ENCODE measurements around the gene DDX10. TPM values are rescaled to one million over a fixed set of nuclear protein-coding genes. Genes with fewer than 3 reads are reported as not detected.

The DDX10 gene
- total and polyA plus RNA-seq, 4 donors, result 8.0 to 11.8 (median 9.0) TPM

GRCh38 chr11:108931168-108931567 lies 266.3 kb downstream of the DDX10 start:
- Histone ChIP-seq H3K9ac (ENCODE audit: low read depth in 1 of 2, low read length in 2 of 2) (no peak overlapping the region), H3K4me1 (ENCODE audit: control insufficient read depth in 4 of 4, insufficient read depth in 4 of 4, low read length in 3 of 4) (no peaks in the 10 kb centered on the region), H3K27me3 (ENCODE audit: control insufficient read depth in 4 of 4, insufficient read depth in 4 of 4, low read length in 3 of 4) (no peaks in the 10 kb centered on the region), H3K9me3 (ENCODE audit: control insufficient read depth in 4 of 4, low read length in 3 of 4) (no peaks in the 10 kb centered on the region), H3K4me3 (ENCODE audit: low read depth in 1 of 3, low read length in 3 of 3) (no peak overlapping the region), H3K27ac (ENCODE audit: low read depth in 1 of 2, low read length in 2 of 2) (no peak overlapping the region), H3K36me3 (ENCODE audit: control insufficient read depth in 4 of 4, insufficient read depth in 3 of 4, low read depth in 1 of 4, low read length in 3 of 4) (peaks cover 0 to 2% (median 0%) of the 10 kb centered on the region in 4 donors)
- TF ChIP-seq GABPA (IDR thresholded peaks at IDR 0.05 in 1 of 2, conservative IDR thresholded peaks at IDR 0.05 in 1 of 2) (no peak), JUND (IDR thresholded peaks at IDR 0.05) (no peak), FOXA1 (IDR thresholded peaks at IDR 0.05) (no peak), YY1 (IDR thresholded peaks at IDR 0.05) (no peak), MAX (IDR thresholded peaks at IDR 0.05) (no peak), FOXA2 (IDR thresholded peaks at IDR 0.05) (no peak), RXRA (IDR thresholded peaks at IDR 0.05) (no peak), HNF4G (IDR thresholded peaks at IDR 0.05) (no peak), REST (IDR thresholded peaks at IDR 0.05) (no peak), RAD21 (IDR thresholded peaks at IDR 0.05) (no peak), EGR1 (IDR thresholded peaks at IDR 0.05; ENCODE audit: low read depth in 2 of 2) (no peak), HNF4A (conservative IDR thresholded peaks at IDR 0.05) (no peak), ZBTB33 (IDR thresholded peaks at IDR 0.05) (no peak), TAF1 (conservative IDR thresholded peaks at IDR 0.05) (no peak), SP1 (IDR thresholded peaks at IDR 0.05) (no peak)
- WGBS, result 88% methylated on average over 2 of the region's 2 CpGs
- no peak for DNase-seq (ENCODE audit: low spot score)

- no peak for DNase-seq (ENCODE audit: low spot score)
- Histone ChIP-seq H3K27ac (ENCODE audit: low read depth in 1 of 2, low read length in 2 of 2) (no peak overlapping the region), H3K4me1 (ENCODE audit: control insufficient read depth in 4 of 4, insufficient read depth in 4 of 4, low read length in 3 of 4) (no peaks in the 10 kb centered on the region), H3K9me3 (ENCODE audit: control insufficient read depth in 4 of 4, low read length in 3 of 4) (no peaks in the 10 kb centered on the region), H3K4me3 (ENCODE audit: low read depth in 1 of 3, low read length in 3 of 3) (no peak overlapping the region), H3K36me3 (ENCODE audit: control insufficient read depth in 4 of 4, insufficient read depth in 3 of 4, low read depth in 1 of 4, low read length in 3 of 4) (no peaks in the 10 kb centered on the region), H3K9ac (ENCODE audit: low read depth in 1 of 2, low read length in 2 of 2) (no peak overlapping the region), H3K27me3 (ENCODE audit: control insufficient read depth in 4 of 4, insufficient read depth in 4 of 4, low read length in 3 of 4) (no peaks in the 10 kb centered on the region)
- TF ChIP-seq CTCF (IDR thresholded peaks at IDR 0.05; ENCODE audit: low read depth, low read length, missing input control) (no peak), ATF3 (IDR thresholded peaks at IDR 0.05) (no peak), FOXA1 (IDR thresholded peaks at IDR 0.05) (no peak), HNF4A (conservative IDR thresholded peaks at IDR 0.05) (no peak), MAX (IDR thresholded peaks at IDR 0.05) (no peak), ZBTB33 (IDR thresholded peaks at IDR 0.05) (no peak), JUND (IDR thresholded peaks at IDR 0.05) (no peak), NR2F2 (IDR thresholded peaks at IDR 0.05) (no peak), HNF4G (IDR thresholded peaks at IDR 0.05) (no peak)
- 96% methylated on average over 2 of the region's 2 CpGs for WGBS
Observed at GRCh38 chr11:108933630-108934029, 268.8 kb downstream of the DDX10 start.
